Measurements from ENCODE around the gene GRK5. TPM values are rescaled to one million over a fixed set of nuclear protein-coding genes. Genes with fewer than 3 reads are reported as not detected.

The GRK5 gene
- total RNA-seq, 2 donors from 2014 or later, result 9.1 to 11.9 TPM

GRCh38 chr10:119222966-119223386 is 15.6 kb downstream of the GRK5 start:
- DNase-seq, result no peak
- Mint-ChIP-seq H3K27me3 (ENCODE audit: insufficient read depth) (no peaks in the 10 kb centered on the region), H3K9me3 (no peaks in the 10 kb centered on the region), H3K27ac (no peak overlapping the region), H3K4me1 (peaks cover 17% of the 10 kb centered on the region), H3K36me3 (ENCODE audit: low read depth) (no peaks in the 10 kb centered on the region), H3K4me3 (no peak overlapping the region)
- 93 to 96% methylated on average over 8 to 9 of the region's 9 CpGs for WGBS, 2 experiments (ENCODE audit: insufficient coverage in 1 of 2, insufficient read length in 1 of 2)
- no peaks in the 10 kb centered on the region for H3K9me3 ChIP-seq (ENCODE audit: control insufficient read depth, low read length)
- no peaks in the 10 kb centered on the region for H3K36me3 ChIP-seq (ENCODE audit: control insufficient read depth, insufficient read depth, low read length)
- H3K27ac ChIP-seq (ENCODE audit: low read depth, low read length), result no peak overlapping the region
- no peak for TF ChIP-seq CTCF (conservative IDR thresholded peaks at IDR 0.05)
- no peak overlapping the region for H3K4me3 ChIP-seq (ENCODE audit: low read length)
- no peaks in the 10 kb centered on the region for H3K27me3 ChIP-seq (ENCODE audit: control insufficient read depth, insufficient read depth, low read length, poor library complexity, severe bottlenecking)
- peaks cover 12% of the 10 kb centered on the region for H3K4me1 ChIP-seq (ENCODE audit: control insufficient read depth, insufficient read depth, low read length)
- no peak overlapping the region for H3K9ac ChIP-seq (ENCODE audit: extremely low read depth, low read length, poor library complexity, severe bottlenecking)

GRCh38 chr10:119225083-119225658 is 17.8 kb downstream of the GRK5 start:
- peaks cover 17% of the 10 kb centered on the region for H3K4me1 Mint-ChIP-seq
- H3K27ac Mint-ChIP-seq, result no peak overlapping the region

GRCh38 chr10:119227825-119228224 is 20.5 kb downstream of the GRK5 start:
- no peaks in the 10 kb centered on the region for H3K27me3 Mint-ChIP-seq (ENCODE audit: insufficient read depth)
- 93 to 98% methylated on average over 5 to 6 of the region's 6 CpGs for WGBS, 2 experiments (ENCODE audit: insufficient coverage in 1 of 2, insufficient read length in 1 of 2)
- no peak overlapping the region for H3K4me3 Mint-ChIP-seq
- Histone ChIP-seq H3K4me1 (ENCODE audit: control insufficient read depth, insufficient read depth, low read length) (peaks cover under 1% of the 10 kb centered on the region), H3K27me3 (ENCODE audit: control insufficient read depth, insufficient read depth, low read length, poor library complexity, severe bottlenecking) (no peaks in the 10 kb centered on the region), H3K27ac (ENCODE audit: low read depth, low read length) (no peak overlapping the region), H3K9ac (ENCODE audit: extremely low read depth, low read length, poor library complexity, severe bottlenecking) (no peak overlapping the region), H3K9me3 (ENCODE audit: control insufficient read depth, low read length) (no peaks in the 10 kb centered on the region), H3K4me3 (ENCODE audit: low read length) (no peak overlapping the region), H3K36me3 (ENCODE audit: control insufficient read depth, insufficient read depth, low read length) (no peaks in the 10 kb centered on the region)
- peaks cover 8% of the 10 kb centered on the region for H3K9me3 Mint-ChIP-seq
- no peak for TF ChIP-seq CTCF (conservative IDR thresholded peaks at IDR 0.05)
- no peak for DNase-seq
- peaks cover 2% of the 10 kb centered on the region for H3K36me3 Mint-ChIP-seq (ENCODE audit: low read depth)
- H3K27ac Mint-ChIP-seq, result no peak overlapping the region
- peaks cover 4% of the 10 kb centered on the region for H3K4me1 Mint-ChIP-seq

More at GRCh38 chr10:119225083-119225658, 17.8 kb downstream of the GRK5 start:
- no peak overlapping the region for H3K9ac ChIP-seq (ENCODE audit: extremely low read depth, low read length, poor library complexity, severe bottlenecking)
- no peaks in the 10 kb centered on the region for H3K9me3 ChIP-seq (ENCODE audit: control insufficient read depth, low read length)
- WGBS, 2 experiments (ENCODE audit: insufficient coverage in 1 of 2, insufficient read length in 1 of 2), result 93 to 94% methylated on average over 2 to 4 of the region's 4 CpGs
- no peak for DNase-seq
- no peaks in the 10 kb centered on the region for H3K27me3 ChIP-seq (ENCODE audit: control insufficient read depth, insufficient read depth, low read length, poor library complexity, severe bottlenecking)
- Mint-ChIP-seq H3K27me3 (ENCODE audit: insufficient read depth) (no peaks in the 10 kb centered on the region), H3K9me3 (no peaks in the 10 kb centered on the region), H3K36me3 (ENCODE audit: low read depth) (no peaks in the 10 kb centered on the region), H3K4me3 (no peak overlapping the region)
- no peak overlapping the region for H3K27ac ChIP-seq (ENCODE audit: low read depth, low read length)
- H3K4me3 ChIP-seq (ENCODE audit: low read length), result no peak overlapping the region
- TF ChIP-seq CTCF (conservative IDR thresholded peaks at IDR 0.05), result no peak
- H3K4me1 ChIP-seq (ENCODE audit: control insufficient read depth, insufficient read depth, low read length), result peaks cover 12% of the 10 kb centered on the region
- no peaks in the 10 kb centered on the region for H3K36me3 ChIP-seq (ENCODE audit: control insufficient read depth, insufficient read depth, low read length)

All from endodermal cell (in vitro differentiated cells).